K562 (cell line): ENCODE results near the gene TTLL11. TPM values are rescaled to one million over a fixed set of nuclear protein-coding genes. Genes with fewer than 3 reads are reported as not detected.
A peak's percentile ranks its signal among the peaks of the same experiment; 100 is the strongest.

ENCODE experiments used
- ATAC-seq: fragments of 200-7000 bp; cut with Tn5 transposase; 3 replicates; pipeline ENCODE4 v1.9.1; 2020; ENCODE audit warnings: moderate library complexity
- BruUV-seq: library from RNA; stranded (reverse); fragments of 400-500 nt; replicated peaks from 2 replicates; lab custom pipeline; 2021; lab: Mats Ljungman, UMichigan
- CTCF ChIA-PET: fragments of 300-600 bp; formaldehyde crosslinking; extraction: SDS; loops from one replicate; lab custom pipeline; 2021; ENCODE audit warnings: low intra/inter-chr PET ratio; lab: Yijun Ruan, JAX
- POLR2A ChIA-PET: fragments of 300-600, 350-650 bp; sonication (Branson Sonifier 250); formaldehyde crosslinking; extraction: SDS; loops from one replicate; lab custom pipeline; 2021; ENCODE audit warnings: antibody characterized with exemption, inconsistent platforms; lab: Yijun Ruan, JAX
- DNase-seq, 4 experiments: peaks; one replicate each; pipeline versions ENCODE4 v3.0.0 to v3.0.0-alpha.2; 2011 to 2018; ENCODE audit warnings: low spot score in 3 of 4, mixed read lengths in 3 of 4; ENCODE audit errors: extremely low read depth in 1 of 4
- FAIRE-seq: peaks from 2 replicates; lab custom pipeline; 2011; peaks lifted over from hg19 to GRCh38; lab: Jason Lieb, UNC
- H2AFZ ChIP-seq: 2 replicates; pipeline ENCODE4 v1.6.0; 2011; ENCODE audit warnings: low read depth, low read length, control low read depth, inconsistent platforms
- H3K27ac ChIP-seq: fragments of 200-600 bp; 3 replicates; pipeline ENCODE4 v1.8.0; 2011; ENCODE audit warnings: low read depth, mild to moderate bottlenecking, control low read depth, inconsistent platforms, low read length, moderate library complexity, mixed read lengths; ENCODE audit errors: extremely low read depth
- H3K27me3 ChIP-seq, 2 experiments: fragments of 300-600 bp in 1 of 2; 2 replicates in 1 of 2; 3 replicates in 1 of 2; pipeline versions ENCODE4 v1.6.0 to v1.8.0; 2011; ENCODE audit warnings: inconsistent platforms in 2 of 2, low read length in 2 of 2, mild to moderate bottlenecking in 1 of 2, mixed read lengths in 1 of 2, moderate library complexity in 1 of 2; ENCODE audit not compliant: control insufficient read depth in 2 of 2, insufficient read depth in 2 of 2
- H3K36me3 ChIP-seq: fragments of 300-600 bp; 3 replicates; pipeline ENCODE4 v1.8.0; 2011; ENCODE audit warnings: mild to moderate bottlenecking, low read length, inconsistent platforms; ENCODE audit not compliant: control insufficient read depth, insufficient read depth
- H3K4me1 ChIP-seq, 2 experiments: fragments of 200-600 bp in 1 of 2; replicated peaks in 1 of 2; 2 replicates in 1 of 2; 3 replicates in 1 of 2; pipeline versions ENCODE4 v1.5.1 to v1.8.0; 2011; ENCODE audit warnings: inconsistent platforms in 2 of 2, low read length in 2 of 2, mild to moderate bottlenecking in 1 of 2, mixed read lengths in 1 of 2, moderate library complexity in 1 of 2; ENCODE audit not compliant: control insufficient read depth in 2 of 2, insufficient read depth in 2 of 2
- H3K4me2 ChIP-seq: 2 replicates; pipeline ENCODE4 v1.6.1; 2011; ENCODE audit warnings: low read length, control low read depth, inconsistent platforms, mixed read lengths; ENCODE audit not compliant: insufficient read depth
- H3K4me3 ChIP-seq: fragments of 200-600 bp; sonication (generic), shearing (Covaris generic); 2 replicates; pipeline ENCODE4 v1.5.1; 2016; ENCODE audit warnings: control low read depth, inconsistent platforms
- H3K79me2 ChIP-seq: fragments of 200-600 bp; 3 replicates; pipeline ENCODE4 v1.8.0; 2011; ENCODE audit warnings: low read length, inconsistent platforms; ENCODE audit not compliant: control insufficient read depth, insufficient read depth
- H3K9ac ChIP-seq, 2 experiments: 2 replicates each; pipeline versions ENCODE4 v1.6.0 to v1.6.1; 2011; ENCODE audit warnings: low read depth in 2 of 2, low read length in 2 of 2, control low read depth in 1 of 2, inconsistent platforms in 1 of 2, mild to moderate bottlenecking in 1 of 2, mixed read lengths in 1 of 2; ENCODE audit not compliant: insufficient read depth in 1 of 2
- H3K9me1 ChIP-seq: one replicate; pipeline ENCODE4 v1.6.0; 2011; ENCODE audit warnings: inconsistent platforms, mild to moderate bottlenecking, low read length, moderate library complexity; ENCODE audit not compliant: control insufficient read depth, insufficient read depth
- H3K9me3 ChIP-seq: replicated peaks from 2 replicates; pipeline ENCODE4 v1.5.1; 2011; ENCODE audit warnings: low read depth, low read length, inconsistent platforms; ENCODE audit not compliant: control insufficient read depth, insufficient read depth
- H4K20me1 ChIP-seq: replicated peaks from 2 replicates; pipeline ENCODE4 v1.6.1; 2011; ENCODE audit warnings: low read length, inconsistent platforms, mixed read lengths; ENCODE audit not compliant: control insufficient read depth, insufficient read depth
- CEBPG ChIP-seq, 3 experiments: fragments of 200-800 bp in 1 of 3; sonication (Bioruptor generic) in 1 of 3; sonication (generic) in 1 of 3; formaldehyde crosslinking in 1 of 3; IDR thresholded peaks in 2 of 3; conservative IDR thresholded peaks in 1 of 3; 2 replicates each; pipeline versions ENCODE4 v1.6.1 to v1.8.0; 2016 to 2022; ENCODE audit warnings: missing compliant biosample characterization in 2 of 3, missing genetic modification characterization in 2 of 3, mild to moderate bottlenecking in 1 of 3, missing genetic modification reagents in 1 of 3
- EHMT2 ChIP-seq: fragments of 450-650 bp; IDR thresholded peaks from 2 replicates; pipeline ENCODE4 v1.6.1; 2018; ENCODE audit warnings: antibody characterized with exemption
- HEY1 ChIP-seq: fragments of 250-450 bp; sonication (Bioruptor Pico); IDR thresholded peaks from 2 replicates; pipeline ENCODE4 v1.5.0; 2020; ENCODE audit warnings: mild to moderate bottlenecking, moderate library complexity, borderline replicate concordance
- POLR2AphosphoS2 ChIP-seq: IDR thresholded peaks from 2 replicates; pipeline ENCODE4 v1.6.1; 2012; ENCODE audit warnings: low read length, improper control_type of control experiment
- SP2 ChIP-seq: IDR thresholded peaks from 2 replicates; pipeline ENCODE4 v1.6.1; 2011; ENCODE audit warnings: mild to moderate bottlenecking, low read depth, low read length, moderate library complexity; ENCODE audit not compliant: poor library complexity, severe bottlenecking; ENCODE audit errors: extremely low read depth
- ZNF197 ChIP-seq: fragments of 200-800 bp; sonication (Bioruptor generic); IDR thresholded peaks from 2 replicates; pipeline ENCODE4 v1.6.1; 2016; ENCODE audit warnings: low read depth, missing genetic modification characterization, missing compliant biosample characterization
- WGBS: fragments of 100-300 bp; shearing (Covaris generic); methylation state at CpG from one replicate; pipeline ENCODE4 v1.1.6; 2016; ENCODE audit warnings: low coverage, mixed read lengths; ENCODE audit not compliant: insufficient coverage; ENCODE audit errors: missing lambda C conversion rate; 5-methylcytosine and 5-hydroxymethylcytosine counted together
- in situ Hi-C: fragments of 300-500 bp; cut with MboI; formaldehyde crosslinking; loops from 4 replicates; pipeline ENCODE4 v1.15.0; 2018; ENCODE audit warnings: inconsistent platforms, mixed read lengths
- intact Hi-C: fragments of 100-400 bp; cut with micrococcal nuclease; formaldehyde crosslinking; loops from 2 replicates; pipeline ENCODE4 v1.14.2; 2022
- polyA plus RNA-seq, 8 experiments: library from polyadenylated mRNA; depleted of rRNA in 4 of 8; stranded (reverse) in 5 of 8; unstranded in 3 of 8; fragments of >200 nt; fragmentation: Nextera tagmentation in 2 of 8; fragmentation: Illumina TruSeq in 1 of 8; extraction: Ambion mirVana in 2 of 8; extraction: Trizol in 1 of 8; gene quantifications; 2 replicates each; pipeline versions ENCODE4 v1.2.1 to v1.2.3, GENCODE V29; 2011 to 2014; ENCODE audit warnings: inconsistent platforms in 1 of 8, missing spikeins in 1 of 8
- total RNA-seq, 7 experiments: library from RNA; depleted of rRNA in 6 of 7; stranded (reverse); fragments of >200 nt in 6 of 7; fragmentation: Illumina TruSeq in 2 of 7; extraction: Trizol in 2 of 7; gene quantifications; 2 replicates each; pipeline versions ENCODE4 v1.2.1 to v1.2.3, GENCODE V29; 2011 to 2021; ENCODE audit warnings: low replicate concordance in 1 of 7

TTLL11 gene
- total and polyA plus RNA-seq, 9 of the 15 experiments (the other 6 are each of a cell fraction or from before 2014, with no cell fraction given) = 0.83 to 4.4 (median 2.7) TPM

DNA sequence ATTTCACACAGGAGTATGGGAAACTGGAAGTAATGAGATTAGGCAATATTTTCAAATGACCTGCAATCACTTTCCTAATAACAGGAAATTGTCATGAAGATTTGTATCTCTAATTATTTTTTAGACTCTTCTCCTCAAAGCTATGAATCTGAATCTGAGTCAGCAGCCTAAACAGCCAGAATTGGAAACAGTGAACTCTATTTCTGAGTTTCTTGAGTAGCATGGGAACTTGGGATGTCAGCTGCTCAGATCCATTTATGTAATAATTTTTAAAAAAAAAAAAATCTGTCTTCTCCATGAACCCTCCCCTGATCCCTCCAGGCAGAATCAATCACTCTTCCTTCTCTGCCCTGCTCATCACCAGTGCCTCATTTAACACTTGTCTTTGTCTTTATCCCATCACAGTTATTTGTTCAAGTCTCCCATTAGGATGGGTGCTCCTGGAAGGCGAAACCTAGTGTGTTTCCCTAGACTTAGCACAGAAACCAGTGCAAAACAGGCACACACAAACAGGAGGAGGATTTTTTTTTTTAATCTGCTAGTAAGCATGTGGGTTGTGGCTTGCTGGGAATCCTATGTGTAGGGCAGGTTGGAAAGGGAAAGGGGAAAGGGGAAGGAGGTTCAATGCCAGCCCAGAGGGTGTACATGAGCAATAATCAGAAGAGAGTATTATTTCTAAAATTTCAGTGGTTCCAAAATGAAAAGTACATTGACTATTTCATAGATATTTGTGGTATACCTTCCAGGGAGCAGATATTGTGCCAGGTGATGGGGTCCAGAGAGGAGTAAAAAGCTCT, 186.8 kb downstream of the TTLL11 start:
- Histone ChIP-seq H3K9ac (no peak overlapping the region), H2AFZ (no peak overlapping the region), H3K9me1 (no peaks in the 10 kb centered on the region), H3K4me3 (no peak overlapping the region), H3K36me3 (no peaks in the 10 kb centered on the region), H3K27ac (no peak overlapping the region), H3K4me1 (no peaks in the 10 kb centered on the region), H3K79me2 (no peaks in the 10 kb centered on the region), H3K4me2 (no peak overlapping the region), H4K20me1 (no peaks in the 10 kb centered on the region), H3K27me3 (peaks cover 5 to 7% of the 10 kb centered on the region in 2 experiments; a peak in 4 of 5 replicates), H3K9me3 (no peaks in the 10 kb centered on the region)
- intact Hi-C loops (no loop called here), in situ Hi-C loops (no loop called here)
- DNase-seq = no peak
- FAIRE-seq = no peak
- ChIA-PET CTCF (no interaction called here), POLR2A (no interaction called here)
- no TSS peak for BruUV-seq
- ATAC-seq = no peak
- TF ChIP-seq POLR2AphosphoS2 (no peak), EHMT2 (no peak), SP2 (no peak), HEY1 (CRISPR knock-in tag) (no peak), ZNF197 (no peak), CEBPG (CRISPR knock-in tag; IDR thresholded peaks at IDR 0.05) (no peak), CEBPG (tag; conservative IDR thresholded peaks at IDR 0.05 in 1 of 2, IDR thresholded peaks at IDR 0.05 in 1 of 2) (peak; percentile 28 to 37; a peak in 1 of 4 replicates)
- 7% methylated on average over 1 of the region's 1 CpG for WGBS
